ENCODE data around the gene SCN8A.
"Not testable (repeated sequence)": the region's sequence is repeated elsewhere in the genome, so short reads cannot be mapped to it uniquely, and the experiment has no call there.

SCN8A gene

GRCh38 chr12:51815571-51815970, 224.5 kb downstream of the SCN8A start:
- DNase-seq (ENCODE audit: low read depth) = no peak

- no peak for DNase-seq (ENCODE audit: low read depth)
These were observed 226.3 kb downstream of the SCN8A start for GRCh38 chr12:51817027-51817953.

- no peak for DNase-seq (ENCODE audit: low read depth)
These were observed 227.1 kb downstream of the SCN8A start for GRCh38 chr12:51818086-51818485.

- peak; percentile 81 for DNase-seq (ENCODE audit: low read depth)
These were observed 227.7 kb downstream of the SCN8A start for GRCh38 chr12:51818566-51819300.

- DNase-seq (ENCODE audit: low read depth) = no peak
These were observed 228.9 kb downstream of the SCN8A start for GRCh38 chr12:51819736-51820525.

GRCh38 chr12:51820526-51821439, 229.8 kb downstream of the SCN8A start:
- DNase-seq (ENCODE audit: low read depth) = peak; percentile 12

GRCh38 chr12:51821440-51822260, 230.6 kb downstream of the SCN8A start:
- DNase-seq (ENCODE audit: low read depth) = no peak

GRCh38 chr12:51822261-51822616, 231.2 kb downstream of the SCN8A start:
- no peak for DNase-seq (ENCODE audit: low read depth)

- no peak for DNase-seq (ENCODE audit: low read depth)
These were observed 231.9 kb downstream of the SCN8A start for GRCh38 chr12:51822956-51823355.

GRCh38 chr12:51823875-51824565, 233.0 kb downstream of the SCN8A start:
- peak; percentile 4 for DNase-seq (ENCODE audit: low read depth)

- DNase-seq (ENCODE audit: low read depth) = no peak
These were observed 234.2 kb downstream of the SCN8A start for GRCh38 chr12:51825216-51825615.

GRCh38 chr12:51826881-51827280, 235.8 kb downstream of the SCN8A start:
- DNase-seq (ENCODE audit: low read depth) = no peak

GRCh38 chr12:51827925-51828818, 237.1 kb downstream of the SCN8A start:
- no peak for DNase-seq (ENCODE audit: low read depth)

- DNase-seq (ENCODE audit: low read depth) = no peak
These were observed 238.0 kb downstream of the SCN8A start for GRCh38 chr12:51829011-51829481.

GRCh38 chr12:51829641-51830040, 238.6 kb downstream of the SCN8A start:
- DNase-seq (ENCODE audit: low read depth) = no peak

- not testable (repeated sequence) for DNase-seq (ENCODE audit: low read depth)
These were observed 240.8 kb downstream of the SCN8A start for GRCh38 chr12:51831817-51832216.

GRCh38 chr12:51832354-51833107, 241.5 kb downstream of the SCN8A start:
- DNase-seq (ENCODE audit: low read depth) = no peak

Measured in GM04503 (cell line).